ENCODE measurements around the gene RABGEF1.
"Not testable (repeated sequence)": the region's sequence is repeated elsewhere in the genome, so short reads cannot be mapped to it uniquely, and the experiment has no call there.

The RABGEF1 gene

DNA sequence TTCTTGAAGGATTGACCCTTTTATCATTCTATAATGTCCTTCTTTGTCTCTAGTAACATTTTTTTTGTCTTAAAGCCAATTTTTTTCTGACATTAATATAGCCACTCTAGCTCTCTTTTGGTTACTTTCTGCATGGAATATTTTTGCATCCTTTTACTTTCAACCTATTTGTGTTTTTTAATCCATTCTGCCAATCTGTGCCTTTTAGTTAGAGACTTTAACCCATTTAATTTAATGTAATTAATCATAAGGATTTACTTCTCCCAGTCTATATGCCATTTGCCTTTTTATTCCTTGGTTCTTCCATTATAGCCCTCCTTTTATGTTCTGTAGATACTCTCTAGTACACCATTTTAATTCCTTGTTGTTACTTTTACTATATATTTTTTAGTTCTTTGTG, 32.7 kb upstream of the RABGEF1 start:
- no peaks in the 10 kb centered on the region for H3K27me3 ChIP-seq (ENCODE audit: control insufficient read depth, insufficient read depth, low read length)
- H3K36me3 ChIP-seq (ENCODE audit: control insufficient read depth, insufficient read depth, low read length): no peaks in the 10 kb centered on the region
- H3K27ac ChIP-seq (ENCODE audit: low read depth, low read length): no peak overlapping the region
- no peaks in the 10 kb centered on the region for H3K9me3 ChIP-seq (ENCODE audit: control insufficient read depth, insufficient read depth, low read length)
- no peak overlapping the region for H3K4me3 ChIP-seq (ENCODE audit: low read depth, low read length)
- H3K4me1 ChIP-seq (ENCODE audit: control insufficient read depth, insufficient read depth, low read length): no peaks in the 10 kb centered on the region
- H3K9ac ChIP-seq (ENCODE audit: low read depth, low read length): no peak overlapping the region

- H3K36me3 ChIP-seq (ENCODE audit: control insufficient read depth, insufficient read depth, low read length); H3K4me1 ChIP-seq (ENCODE audit: control insufficient read depth, insufficient read depth, low read length); H3K4me3 ChIP-seq (ENCODE audit: low read depth, low read length); H3K27ac ChIP-seq (ENCODE audit: low read depth, low read length); H3K9me3 ChIP-seq (ENCODE audit: control insufficient read depth, insufficient read depth, low read length); H3K9ac ChIP-seq (ENCODE audit: low read depth, low read length); H3K27me3 ChIP-seq (ENCODE audit: control insufficient read depth, insufficient read depth, low read length): not testable (repeated sequence)
These were observed 29.8 kb upstream of the RABGEF1 start for GRCh38 chr7:66710752-66711151.

- H3K4me3 ChIP-seq (ENCODE audit: low read depth, low read length): no peak overlapping the region
- no peak overlapping the region for H3K27ac ChIP-seq (ENCODE audit: low read depth, low read length)
- no peaks in the 10 kb centered on the region for H3K27me3 ChIP-seq (ENCODE audit: control insufficient read depth, insufficient read depth, low read length)
- H3K9me3 ChIP-seq (ENCODE audit: control insufficient read depth, insufficient read depth, low read length): no peaks in the 10 kb centered on the region
- no peak overlapping the region for H3K9ac ChIP-seq (ENCODE audit: low read depth, low read length)
- H3K4me1 ChIP-seq (ENCODE audit: control insufficient read depth, insufficient read depth, low read length): no peaks in the 10 kb centered on the region
- H3K36me3 ChIP-seq (ENCODE audit: control insufficient read depth, insufficient read depth, low read length): no peaks in the 10 kb centered on the region
These were observed 26.8 kb upstream of the RABGEF1 start for GRCh38 chr7:66713687-66714086.

DNA sequence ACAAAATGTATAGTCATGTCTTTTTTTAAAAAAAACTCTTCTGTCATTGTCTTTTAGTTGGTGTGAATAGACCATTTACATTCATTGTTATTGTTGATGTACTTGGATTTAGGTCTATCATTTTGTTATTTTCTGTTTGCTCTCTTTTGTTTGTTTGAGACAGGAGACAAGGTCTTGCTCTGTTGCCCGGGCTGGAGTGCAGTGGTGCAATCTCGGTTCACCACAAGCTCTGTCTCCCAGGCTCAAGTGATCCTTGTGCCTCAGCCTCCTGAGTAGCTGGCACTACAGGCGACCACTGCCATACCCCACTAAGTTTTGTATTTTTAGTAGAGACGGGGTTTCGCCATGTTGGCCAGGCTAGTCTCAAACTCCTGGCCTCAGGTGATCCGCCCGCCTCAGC, 23.9 kb upstream of the RABGEF1 start:
- H3K27ac ChIP-seq (ENCODE audit: low read depth, low read length); H3K4me1 ChIP-seq (ENCODE audit: control insufficient read depth, insufficient read depth, low read length); H3K9ac ChIP-seq (ENCODE audit: low read depth, low read length); H3K36me3 ChIP-seq (ENCODE audit: control insufficient read depth, insufficient read depth, low read length); H3K9me3 ChIP-seq (ENCODE audit: control insufficient read depth, insufficient read depth, low read length); H3K4me3 ChIP-seq (ENCODE audit: low read depth, low read length); H3K27me3 ChIP-seq (ENCODE audit: control insufficient read depth, insufficient read depth, low read length): not testable (repeated sequence)

DNA sequence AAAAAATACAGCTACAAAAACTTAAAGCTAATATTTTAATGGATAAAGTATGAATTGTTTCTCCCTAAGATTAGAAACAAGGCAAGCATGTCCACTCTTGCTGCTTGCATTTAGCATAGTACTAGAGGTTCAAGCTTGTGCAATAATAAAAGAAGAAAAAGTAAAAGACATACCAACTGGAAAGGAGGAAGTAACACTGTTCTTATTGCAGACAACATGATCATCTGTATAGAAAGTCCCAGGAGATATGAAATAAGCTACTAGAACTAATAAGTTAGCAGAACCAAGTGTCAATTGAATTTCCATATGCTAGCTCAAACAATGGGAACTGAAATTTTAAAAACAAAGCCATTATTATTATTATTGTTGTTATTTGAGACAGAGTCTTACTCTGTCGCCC, 20.0 kb upstream of the RABGEF1 start:
- Histone ChIP-seq H3K9me3 (ENCODE audit: control insufficient read depth, insufficient read depth, low read length) (peaks cover 5% of the 10 kb centered on the region; the same call in 1 of the 2 replicates), H3K27me3 (ENCODE audit: control insufficient read depth, insufficient read depth, low read length) (no peaks in the 10 kb centered on the region), H3K4me1 (ENCODE audit: control insufficient read depth, insufficient read depth, low read length) (no peaks in the 10 kb centered on the region), H3K36me3 (ENCODE audit: control insufficient read depth, insufficient read depth, low read length) (no peaks in the 10 kb centered on the region), H3K27ac (ENCODE audit: low read depth, low read length) (no peak overlapping the region), H3K9ac (ENCODE audit: low read depth, low read length) (no peak overlapping the region), H3K4me3 (ENCODE audit: low read depth, low read length) (no peak overlapping the region)

DNA sequence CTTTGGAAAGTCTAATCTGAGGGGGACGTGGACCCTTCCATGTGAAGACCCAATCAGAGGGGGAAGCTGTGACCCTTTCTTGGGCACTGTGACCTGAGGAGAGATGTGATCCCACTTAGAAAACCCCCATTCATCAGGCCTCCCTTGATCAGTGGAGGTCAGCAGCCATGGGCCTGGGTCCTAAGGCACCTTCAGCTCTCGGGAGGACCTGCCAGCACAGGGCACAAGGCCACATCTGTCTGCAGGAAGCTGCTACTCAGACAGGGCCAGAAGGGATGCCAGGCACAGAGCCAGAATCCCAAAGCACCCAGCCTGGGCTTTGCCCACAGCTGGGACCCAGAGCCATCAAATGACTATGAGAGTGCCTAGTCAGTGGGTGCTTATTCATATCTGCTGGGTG, 14.7 kb upstream of the RABGEF1 start:
- Histone ChIP-seq H3K27me3 (ENCODE audit: control insufficient read depth, insufficient read depth, low read length) (no peaks in the 10 kb centered on the region), H3K9ac (ENCODE audit: low read depth, low read length) (no peak overlapping the region), H3K36me3 (ENCODE audit: control insufficient read depth, insufficient read depth, low read length) (no peaks in the 10 kb centered on the region), H3K27ac (ENCODE audit: low read depth, low read length) (no peak overlapping the region), H3K4me1 (ENCODE audit: control insufficient read depth, insufficient read depth, low read length) (no peaks in the 10 kb centered on the region), H3K9me3 (ENCODE audit: control insufficient read depth, insufficient read depth, low read length) (peaks cover 5% of the 10 kb centered on the region; the same call in 1 of the 2 replicates), H3K4me3 (ENCODE audit: low read depth, low read length) (no peak overlapping the region)

- no peak overlapping the region for H3K27ac ChIP-seq (ENCODE audit: low read depth, low read length)
- H3K9ac ChIP-seq (ENCODE audit: low read depth, low read length): no peak overlapping the region
- H3K9me3 ChIP-seq (ENCODE audit: control insufficient read depth, insufficient read depth, low read length): peaks cover 5% of the 10 kb centered on the region; the same call in 1 of the 2 replicates
- no peak overlapping the region for H3K4me3 ChIP-seq (ENCODE audit: low read depth, low read length)
- H3K27me3 ChIP-seq (ENCODE audit: control insufficient read depth, insufficient read depth, low read length): no peaks in the 10 kb centered on the region
- H3K36me3 ChIP-seq (ENCODE audit: control insufficient read depth, insufficient read depth, low read length): no peaks in the 10 kb centered on the region
- H3K4me1 ChIP-seq (ENCODE audit: control insufficient read depth, insufficient read depth, low read length): no peaks in the 10 kb centered on the region
These were observed 13.5 kb upstream of the RABGEF1 start for GRCh38 chr7:66727058-66727457.

- H3K4me1 ChIP-seq (ENCODE audit: control insufficient read depth, insufficient read depth, low read length): no peaks in the 10 kb centered on the region
- H3K27me3 ChIP-seq (ENCODE audit: control insufficient read depth, insufficient read depth, low read length): no peaks in the 10 kb centered on the region
- H3K9me3 ChIP-seq (ENCODE audit: control insufficient read depth, insufficient read depth, low read length): peaks cover 5% of the 10 kb centered on the region; the same call in 1 of the 2 replicates
- no peaks in the 10 kb centered on the region for H3K36me3 ChIP-seq (ENCODE audit: control insufficient read depth, insufficient read depth, low read length)
- H3K9ac ChIP-seq (ENCODE audit: low read depth, low read length): no peak overlapping the region
- H3K27ac ChIP-seq (ENCODE audit: low read depth, low read length): no peak overlapping the region
- no peak overlapping the region for H3K4me3 ChIP-seq (ENCODE audit: low read depth, low read length)
These were observed 12.0 kb upstream of the RABGEF1 start for GRCh38 chr7:66728571-66728970.

DNA sequence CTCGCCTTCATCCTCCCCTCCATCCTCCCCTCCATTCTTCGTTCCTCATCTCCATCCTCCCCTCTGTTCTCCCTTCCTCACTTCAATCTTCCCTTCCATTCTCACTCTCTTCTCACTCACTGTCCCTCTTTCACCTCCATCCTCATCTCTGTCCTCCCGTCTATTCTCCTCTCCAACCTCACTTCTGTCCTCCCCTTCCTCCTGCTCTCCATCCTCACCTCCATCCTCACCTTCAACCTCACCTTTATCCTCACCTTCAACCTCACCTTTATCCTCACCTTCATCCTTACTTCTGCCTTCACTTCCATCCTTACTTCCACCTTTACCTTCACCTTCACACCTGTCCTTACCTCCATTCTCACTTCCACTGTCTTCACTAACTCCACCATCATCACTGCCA, 11.3 kb upstream of the RABGEF1 start:
- Histone ChIP-seq H3K9ac (ENCODE audit: low read depth, low read length) (no peak overlapping the region), H3K4me3 (ENCODE audit: low read depth, low read length) (no peak overlapping the region), H3K27me3 (ENCODE audit: control insufficient read depth, insufficient read depth, low read length) (no peaks in the 10 kb centered on the region), H3K4me1 (ENCODE audit: control insufficient read depth, insufficient read depth, low read length) (no peaks in the 10 kb centered on the region), H3K9me3 (ENCODE audit: control insufficient read depth, insufficient read depth, low read length) (peaks cover 5% of the 10 kb centered on the region; the same call in 1 of the 2 replicates), H3K27ac (ENCODE audit: low read depth, low read length) (no peak overlapping the region), H3K36me3 (ENCODE audit: control insufficient read depth, insufficient read depth, low read length) (no peaks in the 10 kb centered on the region; the same call in 1 of the 2 replicates)

DNA sequence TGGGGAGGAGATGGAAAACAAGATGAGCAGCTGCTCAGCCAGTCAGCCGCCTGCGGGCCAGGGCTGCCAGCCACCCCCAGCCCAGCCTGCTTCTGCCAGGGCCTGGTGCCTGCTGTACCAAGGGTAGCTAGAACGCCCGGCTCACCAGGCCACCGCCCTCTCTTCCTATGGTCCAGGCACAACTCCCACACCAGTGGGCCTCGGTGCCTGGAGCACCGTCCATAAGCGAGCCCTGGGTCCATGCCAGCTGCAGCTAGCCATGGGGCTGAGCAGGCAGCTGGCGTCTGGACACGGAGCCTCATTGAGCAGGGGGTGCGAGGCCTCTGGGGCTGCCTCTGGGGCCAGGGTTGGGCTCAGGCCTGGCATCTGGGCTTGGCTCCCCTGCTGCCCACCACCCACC, 8.5 kb upstream of the RABGEF1 start:
- Histone ChIP-seq H3K4me3 (ENCODE audit: low read depth, low read length) (no peak overlapping the region), H3K27ac (ENCODE audit: low read depth, low read length) (no peak overlapping the region), H3K9ac (ENCODE audit: low read depth, low read length) (no peak overlapping the region), H3K9me3 (ENCODE audit: control insufficient read depth, insufficient read depth, low read length) (peaks cover 4% of the 10 kb centered on the region), H3K36me3 (ENCODE audit: control insufficient read depth, insufficient read depth, low read length) (peaks cover 8% of the 10 kb centered on the region), H3K27me3 (ENCODE audit: control insufficient read depth, insufficient read depth, low read length) (no peaks in the 10 kb centered on the region), H3K4me1 (ENCODE audit: control insufficient read depth, insufficient read depth, low read length) (no peaks in the 10 kb centered on the region)

DNA sequence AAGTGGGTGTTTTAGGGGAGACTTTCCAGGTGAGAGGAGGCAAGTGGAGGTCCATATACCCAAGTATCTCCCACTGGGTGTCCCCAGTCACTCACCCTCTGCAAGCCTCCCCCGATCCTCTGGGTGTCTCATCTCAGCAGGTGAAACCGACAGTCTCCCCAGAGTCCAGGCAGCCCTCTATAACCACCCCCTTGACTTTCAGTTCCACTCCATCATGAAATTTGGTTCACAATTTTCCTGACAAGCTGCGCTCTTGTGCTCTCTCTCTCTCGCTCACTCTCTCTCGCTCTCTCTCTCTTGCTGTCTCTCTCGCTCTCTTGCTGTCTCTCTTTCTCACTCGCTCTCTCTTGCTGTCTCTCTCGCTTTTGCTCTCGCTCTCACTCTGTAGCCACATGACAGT, 8.1 kb upstream of the RABGEF1 start:
- H3K27me3 ChIP-seq (ENCODE audit: control insufficient read depth, insufficient read depth, low read length): no peaks in the 10 kb centered on the region
- no peak overlapping the region for H3K9ac ChIP-seq (ENCODE audit: low read depth, low read length)
- H3K9me3 ChIP-seq (ENCODE audit: control insufficient read depth, insufficient read depth, low read length): peaks cover 4% of the 10 kb centered on the region
- H3K27ac ChIP-seq (ENCODE audit: low read depth, low read length): no peak overlapping the region
- H3K36me3 ChIP-seq (ENCODE audit: control insufficient read depth, insufficient read depth, low read length): peaks cover 8% of the 10 kb centered on the region
- H3K4me1 ChIP-seq (ENCODE audit: control insufficient read depth, insufficient read depth, low read length): no peaks in the 10 kb centered on the region
- H3K4me3 ChIP-seq (ENCODE audit: low read depth, low read length): no peak overlapping the region

GRCh38 chr7:66734006-66734405, 6.5 kb upstream of the RABGEF1 start:
- Histone ChIP-seq H3K27ac (ENCODE audit: low read depth, low read length) (no peak overlapping the region), H3K27me3 (ENCODE audit: control insufficient read depth, insufficient read depth, low read length) (no peaks in the 10 kb centered on the region), H3K9ac (ENCODE audit: low read depth, low read length) (no peak overlapping the region), H3K9me3 (ENCODE audit: control insufficient read depth, insufficient read depth, low read length) (peaks cover 4% of the 10 kb centered on the region), H3K36me3 (ENCODE audit: control insufficient read depth, insufficient read depth, low read length) (peaks cover 8% of the 10 kb centered on the region), H3K4me3 (ENCODE audit: low read depth, low read length) (no peak overlapping the region), H3K4me1 (ENCODE audit: control insufficient read depth, insufficient read depth, low read length) (no peaks in the 10 kb centered on the region)
